ENCODE data around the gene CRACDL. TPM values are rescaled to one million over a fixed set of nuclear protein-coding genes. Genes with fewer than 3 reads are reported as not detected.

Gene CRACDL
- polyA plus RNA-seq, 1 of the 3 experiments (the other 2 are of a cell fraction): not detected

- Histone ChIP-seq H3K4me3 (ENCODE audit: low read depth in 2 of 2, low read length in 1 of 2) (no peak overlapping the region), H3K27ac (ENCODE audit: low read depth in 2 of 2, low read length in 1 of 2) (peak overlapping the region in 1 of 2 experiments; percentile 65; a peak in 2 of 4 replicates), H4K20me1 (ENCODE audit: insufficient read depth) (no peaks in the 10 kb centered on the region), H3K4me1 (ENCODE audit: control insufficient read depth in 1 of 2, insufficient read depth in 2 of 2, low read depth in 1 of 2, low read length in 1 of 2) (peaks cover 0 to 28% of the 10 kb centered on the region in 2 experiments; a peak in 2 of 4 replicates), H3F3A (replicated peaks; ENCODE audit: insufficient read depth) (no peaks in the 10 kb centered on the region), H2AFZ (ENCODE audit: low read depth) (no peak overlapping the region), H3K79me2 (ENCODE audit: insufficient read depth) (no peaks in the 10 kb centered on the region), H3K9me2 (no peaks in the 10 kb centered on the region), H3K27me3 (ENCODE audit: insufficient read depth) (no peaks in the 10 kb centered on the region), H3K9ac (no peak overlapping the region), H3K9me3 (no peaks in the 10 kb centered on the region), H3K36me3 (replicated peaks in 1 of 2; ENCODE audit: control insufficient read depth in 1 of 2, insufficient read depth in 2 of 2, low read length in 1 of 2) (no peaks in the 10 kb centered on the region), H3K4me2 (no peak overlapping the region)
- 34% methylated on average over 3 of the region's 7 CpGs for WGBS (ENCODE audit: low lambda C conversion rate)
- peak; percentile 70 for DNase-seq
- POLR2A ChIA-PET: interaction anchor here (0.6 kb wide), 1 partner anchor 337 kb away, joined by 3 read pairs; no protein-coding TSS in a partner anchor
- CTCF ChIA-PET: interaction anchor here (0.9 to 1.5 kb wide), 3 partner anchors 9 to 16 kb away, joined by 7 to 9 read pairs (median 8); no protein-coding TSS in a partner anchor
- no peak for TF ChIP-seq TAF1 (IDR thresholded peaks at IDR 0.05; ENCODE audit: borderline replicate concordance, low read depth, low read length)
- no peak for TF ChIP-seq ELF1 (IDR thresholded peaks at IDR 0.05)
- TF ChIP-seq MAX (IDR thresholded peaks at IDR 0.05; ENCODE audit: low read depth): no peak
- TF ChIP-seq RCOR1 (IDR thresholded peaks at IDR 0.05; ENCODE audit: low read length): peak; percentile 59; the same call in 1 of the 2 replicates
- no peak for TF ChIP-seq USF1 (IDR thresholded peaks at IDR 0.05; ENCODE audit: borderline replicate concordance, low read depth)
- no peak for TF ChIP-seq FOXM1 (IDR thresholded peaks at IDR 0.05; ENCODE audit: low read depth)
- TF ChIP-seq TEAD4 (IDR thresholded peaks at IDR 0.05; ENCODE audit: borderline replicate concordance, insufficient read depth): no peak
- no peak for TF ChIP-seq REST (IDR thresholded peaks at IDR 0.05; ENCODE audit: low read depth, low read length)
- no peak for TF ChIP-seq CTCF (IDR thresholded peaks at IDR 0.05)
- TF ChIP-seq USF2 (IDR thresholded peaks at IDR 0.05; ENCODE audit: borderline replicate concordance, low read depth, low read length): no peak
- no peak for TF ChIP-seq CHD2 (IDR thresholded peaks at IDR 0.05; ENCODE audit: low read length, partially characterized antibody)
- TF ChIP-seq RAD21 (IDR thresholded peaks at IDR 0.05; ENCODE audit: low read length): no peak
- no peak for TF ChIP-seq YY1 (IDR thresholded peaks at IDR 0.05; ENCODE audit: low read depth)
- no peak for TF ChIP-seq RFX5 (IDR thresholded peaks at IDR 0.05; ENCODE audit: low read length)
- TF ChIP-seq TCF12 (IDR thresholded peaks at IDR 0.05): peak; percentile 70
- TF ChIP-seq MEF2A (IDR thresholded peaks at IDR 0.05; ENCODE audit: borderline replicate concordance, low read depth): no peak
- TF ChIP-seq PBX3 (IDR thresholded peaks at IDR 0.05): peak; percentile 24; the same call in 1 of the 2 replicates
- TF ChIP-seq GABPA (IDR thresholded peaks at IDR 0.05; ENCODE audit: low read depth): no peak
- no peak for TF ChIP-seq EZH2phosphoT487 (IDR thresholded peaks at IDR 0.05; ENCODE audit: borderline replicate concordance, low read depth)
- no peak for TF ChIP-seq NRF1 (IDR thresholded peaks at IDR 0.05; ENCODE audit: low read depth, low read length)
- no peak for TF ChIP-seq FOSL2 (IDR thresholded peaks at IDR 0.05; ENCODE audit: borderline replicate concordance, low read depth)
- TF ChIP-seq EP300 (IDR thresholded peaks at IDR 0.05; ENCODE audit: borderline replicate concordance in 1 of 2, low read depth in 1 of 2, low read length in 1 of 2): peak in 1 of 2 experiments; percentile 18; a peak in 2 of 4 replicates
- peak; percentile 77 for TF ChIP-seq NFIC (IDR thresholded peaks at IDR 0.05; ENCODE audit: borderline replicate concordance)
- TF ChIP-seq GATA2 (CRISPR knock-in tag; IDR thresholded peaks at IDR 0.05): no peak
- TF ChIP-seq RXRA (IDR thresholded peaks at IDR 0.05; ENCODE audit: borderline replicate concordance, low read depth): no peak
- TF ChIP-seq SIN3A (IDR thresholded peaks at IDR 0.05; ENCODE audit: borderline replicate concordance, low read depth, low read length): no peak
- 0 out of 2 replicates have a peak, but pooled peaks have one; percentile 26 for TF ChIP-seq MXI1 (IDR thresholded peaks at IDR 0.05; ENCODE audit: low read depth, low read length)
Observed at GRCh38 chr2:98806236-98806697, 129.8 kb downstream of the CRACDL start.

Data from SK-N-SH (cell line).